ENCODE results near the gene PKP3. TPM values are rescaled to one million over a fixed set of nuclear protein-coding genes. Genes with fewer than 3 reads are reported as not detected.

The PKP3 gene
- total RNA-seq, 1 donor from 2014 or later: 65.7 TPM

- no peaks in the 10 kb centered on the region for H3K27me3 Mint-ChIP-seq (ENCODE audit: low read depth)
- H3K4me1 Mint-ChIP-seq: peaks cover 45% of the 10 kb centered on the region
- H3K9me3 Mint-ChIP-seq: no peaks in the 10 kb centered on the region
- no peak for DNase-seq (ENCODE audit: low spot score in 2 of 2, unreplicated experiment in 2 of 2)
- no peaks in the 10 kb centered on the region for H3K36me3 Mint-ChIP-seq
- peak overlapping the region; percentile 86 for H3K27ac Mint-ChIP-seq
- H3K4me3 Mint-ChIP-seq: no peak overlapping the region
- TF ChIP-seq CTCF (IDR thresholded peaks at IDR 0.05; ENCODE audit: unreplicated experiment): no peak
Measured at GRCh38 chr11:350723-351255, 43.2 kb upstream of the PKP3 start.

- H3K4me1 Mint-ChIP-seq: peaks cover 45% of the 10 kb centered on the region
- no peaks in the 10 kb centered on the region for H3K36me3 Mint-ChIP-seq
- no peaks in the 10 kb centered on the region for H3K27me3 Mint-ChIP-seq (ENCODE audit: low read depth)
- TF ChIP-seq CTCF (IDR thresholded peaks at IDR 0.05; ENCODE audit: unreplicated experiment): no peak
- H3K27ac Mint-ChIP-seq: no peak overlapping the region
- no peak overlapping the region for H3K4me3 Mint-ChIP-seq
- no peak for DNase-seq (ENCODE audit: low spot score in 2 of 2, unreplicated experiment in 2 of 2)
- H3K9me3 Mint-ChIP-seq: no peaks in the 10 kb centered on the region
Measured at GRCh38 chr11:351411-351810, 42.6 kb upstream of the PKP3 start.

GRCh38 chr11:352456-353031 is 41.5 kb upstream of the PKP3 start:
- H3K4me1 Mint-ChIP-seq: peaks cover 45% of the 10 kb centered on the region
- H3K4me3 Mint-ChIP-seq: no peak overlapping the region
- no peak for DNase-seq (ENCODE audit: low spot score in 2 of 2, unreplicated experiment in 2 of 2)
- H3K27me3 Mint-ChIP-seq (ENCODE audit: low read depth): no peaks in the 10 kb centered on the region
- peak overlapping the region; percentile 98 for H3K27ac Mint-ChIP-seq
- H3K36me3 Mint-ChIP-seq: no peaks in the 10 kb centered on the region
- TF ChIP-seq CTCF (IDR thresholded peaks at IDR 0.05; ENCODE audit: unreplicated experiment): no peak
- H3K9me3 Mint-ChIP-seq: no peaks in the 10 kb centered on the region

- Mint-ChIP-seq H3K36me3 (no peaks in the 10 kb centered on the region), H3K27me3 (ENCODE audit: low read depth) (no peaks in the 10 kb centered on the region), H3K4me1 (peaks cover 45% of the 10 kb centered on the region), H3K27ac (peak overlapping the region; percentile 98), H3K9me3 (no peaks in the 10 kb centered on the region), H3K4me3 (no peak overlapping the region)
- no peak for DNase-seq (ENCODE audit: low spot score in 2 of 2, unreplicated experiment in 2 of 2)
- no peak for TF ChIP-seq CTCF (IDR thresholded peaks at IDR 0.05; ENCODE audit: unreplicated experiment)
Measured at GRCh38 chr11:353179-353873, 40.7 kb upstream of the PKP3 start.

GRCh38 chr11:355581-356458 is 38.2 kb upstream of the PKP3 start:
- peak overlapping the region; percentile 37 for H3K4me3 Mint-ChIP-seq
- peaks cover 2% of the 10 kb centered on the region for H3K27me3 Mint-ChIP-seq (ENCODE audit: low read depth)
- no peaks in the 10 kb centered on the region for H3K9me3 Mint-ChIP-seq
- peaks cover 36% of the 10 kb centered on the region for H3K4me1 Mint-ChIP-seq
- peak overlapping the region; percentile 97 for H3K27ac Mint-ChIP-seq
- DNase-seq (ENCODE audit: low spot score in 2 of 2, unreplicated experiment in 2 of 2): peak; percentile 92 to 94
- TF ChIP-seq CTCF (IDR thresholded peaks at IDR 0.05; ENCODE audit: unreplicated experiment): no peak
- H3K36me3 Mint-ChIP-seq: no peaks in the 10 kb centered on the region

Measured in mesothelial cell of epicardium (in vitro differentiated cells).